Right ventricle myocardium superior (tissue), 1 donor: ENCODE measurements around the gene DCLK2. TPM values are rescaled to one million over a fixed set of nuclear protein-coding genes. Genes with fewer than 3 reads are reported as not detected.
A peak's percentile ranks its signal among the peaks of the same experiment; 100 is the strongest.
"Not testable (repeated sequence)": the region's sequence is repeated elsewhere in the genome, so short reads cannot be mapped to it uniquely, and the experiment has no call there.

Experiments
- ATAC-seq: fragments of 200-7000 bp; cut with Tn5 transposase; one replicate; pipeline ENCODE4 v1.9.1; 2020; ENCODE audit warnings: mild to moderate bottlenecking; ENCODE audit not compliant: poor library complexity
- DNase-seq: peaks from one replicate; pipeline ENCODE4 v3.0.0-alpha.2; 2020
- intact Hi-C: fragments of 100-400 bp; cut with DNase I; formaldehyde crosslinking; loops from one replicate; pipeline ENCODE4 v1.11.2; 2022
- total RNA-seq: library from RNA; stranded (reverse); fragmentation: NEBNext Ultra II Directional; extraction: Animal tissue kit (Norgen Biotek cat#: 25700); gene quantifications from one replicate; pipeline ENCODE4 v1.2.1, GENCODE V29; 2021
- donor health status: DM: no; HTN: yes; CAD: no; lungs with severe emphysema.

The DCLK2 gene
- total RNA-seq, 1 donor from 2014 or later, result 19.9 TPM

- DNase-seq, result no peak
- no peak for ATAC-seq
- intact Hi-C loops, result no loop called here
These were observed 61.1 kb downstream of the DCLK2 start for GRCh38 chr4:150139297-150139865.

DNA sequence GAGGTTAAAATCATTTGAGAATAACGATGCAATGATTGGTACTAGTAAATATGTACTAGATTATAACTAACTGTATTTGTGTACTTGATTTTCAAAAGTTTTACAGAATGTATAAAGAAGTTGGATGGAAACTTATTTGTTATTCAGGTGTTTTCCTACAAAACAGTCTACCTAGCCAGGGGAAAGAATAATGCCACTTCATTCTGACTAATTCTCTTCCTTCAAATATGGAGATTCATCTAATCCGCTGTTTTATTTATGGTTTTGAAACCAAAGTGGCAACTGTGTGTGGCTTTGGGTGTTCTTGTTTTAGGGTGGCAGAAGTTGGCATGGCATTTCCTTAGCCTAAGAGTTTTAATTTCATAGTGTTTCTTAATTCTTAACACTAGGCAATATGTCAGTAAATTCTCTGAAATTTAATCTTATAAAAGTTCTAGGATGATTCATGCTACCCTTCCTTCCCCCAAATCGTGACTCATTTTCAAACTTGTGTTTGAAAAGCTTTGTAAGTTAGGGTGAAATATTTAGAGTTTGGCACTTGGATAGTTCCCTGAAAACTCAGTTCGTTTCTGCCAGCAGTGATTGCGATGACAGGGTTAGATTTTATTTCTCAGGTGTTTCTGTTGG lies 62.6 kb downstream of the DCLK2 start:
- DNase-seq, result no peak
- intact Hi-C loops, result no loop called here
- no peak for ATAC-seq

DNA sequence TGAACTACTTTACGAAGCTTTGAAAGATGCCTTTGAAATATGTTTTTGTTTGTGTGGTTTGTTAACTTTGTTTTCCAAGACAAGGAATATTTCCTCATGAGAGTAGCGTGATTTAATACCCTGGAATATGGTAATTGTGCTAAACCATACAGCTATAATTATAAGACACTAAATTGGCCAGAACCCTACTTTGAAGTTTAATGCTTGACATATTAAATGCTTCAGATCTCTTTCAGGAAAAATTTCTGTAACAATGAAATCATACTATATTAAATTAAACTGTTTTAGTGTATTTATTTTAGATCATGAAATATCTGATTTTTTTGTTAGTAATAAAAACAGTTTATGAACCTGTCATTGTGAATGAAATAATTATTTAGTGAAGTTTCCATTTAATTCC lies 63.5 kb downstream of the DCLK2 start:
- no peak for DNase-seq
- ATAC-seq, result no peak
- intact Hi-C loops, result no loop called here

DNA sequence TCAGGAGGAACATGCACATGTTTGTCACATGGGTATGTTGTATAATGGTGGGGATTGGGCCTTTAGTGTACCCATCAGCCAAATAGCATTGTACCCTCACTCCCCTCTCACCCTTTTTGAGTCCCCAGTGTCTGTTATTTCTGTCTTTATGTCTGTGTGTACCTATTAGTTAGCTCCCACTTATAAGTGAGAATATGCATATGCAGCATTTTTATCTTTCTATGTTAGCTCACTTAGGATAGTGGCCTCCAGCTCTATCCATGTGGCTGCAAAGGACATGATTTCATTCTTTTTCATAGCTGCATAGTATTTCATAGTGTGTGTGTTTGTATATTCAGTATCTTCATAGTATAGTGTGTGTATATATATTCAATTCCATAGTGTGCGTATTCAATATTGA lies 64.6 kb downstream of the DCLK2 start:
- ATAC-seq (no peak), DNase-seq (no peak)
- intact Hi-C loops, result no loop called here

DNA sequence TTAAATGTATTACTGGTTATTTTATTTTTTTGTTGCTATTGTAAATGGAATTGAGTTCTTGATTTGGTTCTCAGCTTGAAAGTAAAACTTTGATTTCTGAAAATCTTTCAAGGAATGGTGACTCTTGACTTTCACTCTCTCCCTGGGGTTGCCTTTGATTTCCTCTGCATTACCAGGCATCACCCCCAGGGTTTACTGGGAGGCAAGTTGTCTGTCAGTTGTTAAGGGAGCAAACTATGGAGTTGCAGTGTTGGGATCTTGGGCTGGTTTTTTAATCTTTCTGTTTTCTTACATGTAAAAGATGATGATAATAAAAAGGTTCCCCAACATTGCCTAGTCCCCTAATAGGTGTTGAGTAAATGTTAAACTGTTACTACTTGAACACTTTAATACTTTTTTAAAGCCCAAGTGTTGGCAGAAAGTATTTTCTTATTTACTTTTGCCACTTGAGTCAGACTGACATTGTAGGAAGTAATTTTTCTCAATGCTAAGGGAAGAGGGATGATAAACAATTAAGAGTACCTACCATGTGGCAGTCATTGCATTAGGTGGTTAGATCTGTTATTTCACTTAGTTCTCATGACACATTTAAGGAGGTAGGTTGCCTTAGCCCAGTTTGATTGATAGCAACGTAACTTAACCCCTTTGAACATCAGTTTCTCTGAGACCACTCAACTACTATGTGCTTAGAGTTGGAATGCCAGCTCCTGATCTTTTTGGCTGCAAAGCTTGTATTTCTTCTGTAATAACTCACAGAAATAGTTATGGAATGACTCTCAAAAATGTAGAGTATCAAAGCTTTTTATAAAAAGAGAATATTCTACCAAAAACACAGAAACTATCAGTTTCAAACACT lies 67.1 kb downstream of the DCLK2 start:
- ATAC-seq, result no peak
- intact Hi-C loops, result no loop called here
- DNase-seq, result no peak

DNA sequence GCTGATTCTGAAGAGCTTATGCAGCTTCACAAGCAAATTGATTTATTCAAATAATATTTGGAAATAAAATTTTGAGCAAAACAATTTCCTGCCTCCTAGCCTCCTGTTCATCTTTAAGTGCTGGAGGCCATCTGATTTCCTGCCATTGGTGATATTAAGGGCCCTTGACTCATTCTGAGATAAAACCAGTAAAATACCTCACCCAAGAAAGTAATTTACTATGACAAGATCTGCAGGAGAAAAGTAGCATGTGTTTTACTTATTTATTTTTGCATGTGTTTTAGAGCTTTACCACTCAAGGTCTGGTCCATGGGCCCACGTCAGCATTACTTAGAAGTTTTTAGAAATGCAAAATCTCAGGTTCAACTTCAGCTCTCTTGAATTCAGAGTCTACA lies 67.7 kb downstream of the DCLK2 start:
- ATAC-seq, result no peak
- DNase-seq, result no peak
- intact Hi-C loops, result no loop called here

GRCh38 chr4:150149381-150149780 lies 71.1 kb downstream of the DCLK2 start:
- peak; percentile 62 for ATAC-seq
- no peak for DNase-seq
- intact Hi-C loops, result no loop called here

- peak; percentile 48 for DNase-seq
- intact Hi-C loops, result no loop called here
- ATAC-seq, result peak; percentile 92
These were observed 72.4 kb downstream of the DCLK2 start for GRCh38 chr4:150150629-150151062.

DNA sequence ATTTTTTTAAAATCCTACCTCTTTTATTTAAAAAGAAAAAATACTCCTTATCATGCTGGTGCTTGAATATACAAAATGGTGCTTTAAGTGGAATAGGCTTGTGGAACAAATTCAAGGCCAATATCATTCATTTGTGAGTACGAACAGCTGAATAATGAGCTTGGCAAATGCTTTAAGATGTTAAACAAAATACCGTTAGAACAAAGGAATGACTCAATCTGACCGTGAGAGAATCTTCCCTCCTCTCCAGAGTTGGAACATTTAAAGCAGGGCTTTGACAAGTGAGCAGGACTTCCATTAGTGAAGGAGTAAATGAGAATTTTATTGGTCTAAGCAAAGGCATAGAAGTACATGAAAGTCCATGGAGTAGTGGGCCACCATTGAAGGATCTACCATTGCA lies 74.5 kb downstream of the DCLK2 start:
- intact Hi-C loops, result no loop called here
- ATAC-seq, result no peak
- no peak for DNase-seq

- ATAC-seq (no peak), DNase-seq (no peak)
- intact Hi-C loops, result no loop called here
These were observed 77.1 kb downstream of the DCLK2 start for GRCh38 chr4:150155391-150155790.

DNA sequence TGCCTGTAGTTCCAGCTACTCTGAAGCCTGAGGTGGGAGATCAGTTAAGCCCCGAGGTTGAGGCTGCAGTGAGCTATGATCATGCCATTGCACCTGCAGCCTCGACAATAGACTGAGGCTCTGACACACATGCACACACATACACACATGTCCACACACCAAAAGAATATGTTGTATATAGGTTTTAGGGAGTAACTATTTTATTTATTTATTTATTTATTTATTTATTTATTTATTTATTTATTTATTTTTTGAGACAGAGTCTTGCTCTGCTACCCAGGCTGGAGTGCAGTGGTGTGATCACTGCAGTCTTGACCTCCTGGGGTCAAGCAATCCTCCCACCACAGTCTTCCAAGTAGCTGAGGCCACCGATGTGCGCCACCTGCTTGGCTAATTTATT lies 78.3 kb downstream of the DCLK2 start:
- DNase-seq (no peak), ATAC-seq (no peak)
- intact Hi-C loops, result no loop called here

GRCh38 chr4:150158041-150158440 lies 79.8 kb downstream of the DCLK2 start:
- intact Hi-C loops, result no loop called here
- DNase-seq, result no peak
- peak; percentile 77 for ATAC-seq

DNA sequence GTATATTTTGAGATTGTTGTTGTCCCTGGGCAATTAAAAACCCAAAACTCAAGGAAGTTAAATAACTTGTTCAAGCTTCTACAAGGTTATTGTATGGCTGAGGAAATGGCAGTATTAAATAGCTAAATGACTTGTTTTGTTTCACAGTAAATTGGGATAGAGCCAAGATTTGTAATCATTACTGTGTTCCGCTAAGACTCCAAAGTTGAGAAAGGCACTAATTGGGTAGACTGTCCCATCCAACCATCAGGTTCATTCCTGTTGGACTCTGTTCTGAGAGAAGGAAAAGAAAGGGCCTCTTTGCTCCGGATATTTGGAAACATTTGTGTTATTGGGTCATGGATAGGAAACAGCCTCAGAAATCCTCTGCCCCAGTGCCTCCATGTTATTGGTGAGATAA lies 82.2 kb downstream of the DCLK2 start:
- DNase-seq, result no peak
- no peak for ATAC-seq
- intact Hi-C loops, result no loop called here

DNA sequence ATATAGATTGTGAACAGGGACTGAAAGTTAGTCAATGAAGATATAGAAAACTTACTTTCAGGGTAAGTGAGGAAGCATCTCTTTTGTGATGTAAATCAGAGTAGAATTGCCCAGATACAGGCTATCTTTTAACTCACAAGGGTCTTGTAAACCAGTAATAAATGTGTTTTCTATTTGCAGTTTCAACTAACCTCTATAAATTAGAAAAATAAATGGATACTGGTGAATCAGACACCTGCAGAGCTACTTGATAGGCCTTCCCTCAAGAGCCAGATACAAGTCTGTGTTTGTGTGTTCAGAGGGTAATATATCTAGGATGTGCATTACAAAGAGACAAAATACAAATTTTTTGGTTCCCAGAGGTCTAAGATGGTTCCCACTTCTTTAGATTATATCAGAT lies 82.9 kb downstream of the DCLK2 start:
- DNase-seq (no peak), ATAC-seq (no peak)
- intact Hi-C loops, result no loop called here

GRCh38 chr4:150162020-150162419 lies 83.8 kb downstream of the DCLK2 start:
- intact Hi-C loops, ATAC-seq, DNase-seq: not testable (repeated sequence)

DNA sequence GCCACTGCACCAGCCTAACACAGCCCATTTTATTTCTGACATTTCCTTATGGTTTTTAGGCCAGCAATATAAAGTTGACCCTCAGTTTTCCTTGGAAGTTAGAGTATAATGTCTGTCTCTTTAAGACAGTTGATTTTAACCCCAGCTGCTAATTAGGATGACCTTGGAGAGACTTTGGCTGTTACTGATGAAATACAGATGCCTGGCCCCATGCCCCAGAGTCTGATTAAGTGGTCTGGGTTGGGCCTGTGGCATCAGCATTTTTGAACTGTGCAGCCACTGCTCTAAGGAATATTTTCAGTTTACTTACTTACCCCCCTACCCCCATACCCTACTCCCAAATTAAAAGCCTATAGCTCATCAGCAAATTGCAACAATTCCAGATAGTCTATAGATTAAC lies 85.8 kb downstream of the DCLK2 start:
- intact Hi-C loops, result no loop called here
- ATAC-seq (peak; percentile 88), DNase-seq (peak; percentile 72)

DNA sequence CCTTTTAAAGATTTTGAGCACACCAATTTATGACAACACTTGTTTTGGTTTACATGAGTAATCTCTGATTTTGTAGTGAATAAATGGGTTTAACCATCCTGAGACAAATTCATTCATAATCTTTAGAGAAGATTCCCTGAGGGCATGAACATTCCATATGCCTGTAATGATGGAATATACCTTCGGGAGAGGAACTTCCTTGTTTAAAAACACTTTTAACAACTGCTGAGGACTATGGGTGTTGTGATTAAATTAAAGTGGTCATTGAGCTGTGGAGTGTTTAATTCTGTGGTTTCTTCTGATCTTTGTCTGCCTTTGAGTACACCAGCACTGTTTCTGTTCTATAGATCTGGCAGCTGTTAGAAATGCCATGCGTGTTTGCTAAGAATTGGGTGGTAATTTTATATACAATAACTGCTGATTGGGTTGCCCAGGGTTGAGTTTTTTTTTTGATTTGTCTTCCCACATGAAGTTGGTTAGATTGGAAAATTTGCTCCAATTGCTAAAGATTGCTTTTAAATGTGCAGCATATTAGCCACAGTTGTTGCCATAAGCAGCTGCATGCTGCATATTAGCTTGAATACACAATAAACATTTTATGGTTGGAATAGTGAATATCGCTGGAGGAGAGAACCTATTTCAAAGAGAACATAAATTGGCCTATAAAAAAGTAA lies 86.8 kb downstream of the DCLK2 start:
- no peak for DNase-seq
- intact Hi-C loops, result no loop called here
- ATAC-seq, result no peak

DNA sequence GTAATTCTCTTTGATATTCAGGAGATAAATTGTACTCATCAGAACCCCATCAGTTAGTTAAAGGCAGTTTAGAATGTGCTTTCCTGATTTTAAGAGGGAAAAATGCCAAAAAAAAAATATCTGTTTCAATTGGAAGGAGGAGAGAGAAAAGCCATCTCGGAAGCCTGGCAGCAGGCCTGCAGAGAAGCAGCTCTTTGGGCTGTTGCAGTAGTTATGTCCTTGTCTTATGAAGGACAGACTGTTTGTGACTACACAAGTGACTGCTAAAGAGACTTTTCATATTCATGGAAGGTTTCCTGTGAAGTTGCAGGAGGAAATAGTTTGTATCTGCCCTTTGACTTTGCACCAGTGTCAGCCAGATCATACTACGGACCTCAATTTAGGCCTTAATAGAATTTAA lies 88.8 kb downstream of the DCLK2 start:
- intact Hi-C loops, result no loop called here
- ATAC-seq, result peak; percentile 57
- no peak for DNase-seq

DNA sequence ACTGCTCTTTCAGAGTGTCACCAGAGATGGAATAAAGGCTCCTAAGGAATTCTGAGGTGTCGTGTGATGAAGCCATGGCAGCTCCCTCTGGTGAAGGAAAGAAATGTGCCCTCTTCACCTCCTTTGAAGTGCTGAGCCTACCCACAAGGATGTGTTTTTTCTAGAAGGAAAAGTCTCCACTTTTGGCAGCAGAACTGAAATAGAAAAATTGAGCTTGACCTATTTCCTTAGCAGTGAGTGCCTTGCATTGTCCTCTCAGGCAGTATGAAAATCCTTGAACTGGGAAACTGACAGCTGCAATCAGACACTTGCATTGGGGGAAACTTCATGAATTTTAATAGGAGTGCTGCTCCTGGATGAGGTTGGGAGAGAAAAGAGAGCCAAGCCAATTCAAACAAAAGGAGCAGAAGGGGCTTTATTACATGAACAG lies 95.2 kb downstream of the DCLK2 start:
- ATAC-seq, result no peak
- intact Hi-C loops, result no loop called here
- DNase-seq, result no peak
